ENCODE results near the gene SLCO4A1.
A peak's percentile ranks its signal among the peaks of the same experiment; 100 is the strongest.

SLCO4A1 gene
- 2.2 to 16.2 reads per million in 2 donors for total RNA-seq

GRCh38 chr20:62642051-62642665 is at the start of gene SLCO4A1:
Gene SLCO4A1, plus strand, starts transcription at chr20:62642503. Its CDS starts 13,952 bp downstream, at chr20:62656455.
- peak; percentile 75 to 91 (median 76) for DNase-seq

GRCh38 chr20:62592506-62593177 is 49.7 kb upstream of the SLCO4A1 start:
- no peak for DNase-seq

- no peak for DNase-seq
These were observed 48.7 kb upstream of the SLCO4A1 start for GRCh38 chr20:62593616-62594015.

- DNase-seq: no peak
These were observed 47.2 kb upstream of the SLCO4A1 start for GRCh38 chr20:62595069-62595468.

GRCh38 chr20:62595491-62595890 is 46.8 kb upstream of the SLCO4A1 start:
- DNase-seq: no peak

GRCh38 chr20:62596486-62596885 is 45.8 kb upstream of the SLCO4A1 start:
- DNase-seq: no peak

- DNase-seq: no peak
These were observed 45.4 kb upstream of the SLCO4A1 start for GRCh38 chr20:62596921-62597320.

GRCh38 chr20:62597416-62598115 is 44.7 kb upstream of the SLCO4A1 start:
- no peak for DNase-seq

- DNase-seq: no peak
These were observed 43.5 kb upstream of the SLCO4A1 start for GRCh38 chr20:62598761-62599194.

GRCh38 chr20:62599216-62600110 is 42.8 kb upstream of the SLCO4A1 start:
- no peak for DNase-seq

- DNase-seq: no peak
These were observed 41.1 kb upstream of the SLCO4A1 start for GRCh38 chr20:62601172-62601571.

GRCh38 chr20:62601714-62602113 is 40.6 kb upstream of the SLCO4A1 start:
- no peak for DNase-seq

- DNase-seq: peak in 2 of 5 experiments; percentile 23 to 32
These were observed 39.8 kb upstream of the SLCO4A1 start for GRCh38 chr20:62602550-62602949.

GRCh38 chr20:62603021-62603906 is 39.0 kb upstream of the SLCO4A1 start:
- DNase-seq: peak in 2 of 5 experiments; percentile 40 to 61

- no peak for DNase-seq
These were observed 38.2 kb upstream of the SLCO4A1 start for GRCh38 chr20:62603907-62604785.

- DNase-seq: no peak
These were observed 37.5 kb upstream of the SLCO4A1 start for GRCh38 chr20:62604796-62605195.

GRCh38 chr20:62605236-62605943 is 36.9 kb upstream of the SLCO4A1 start:
- no peak for DNase-seq

- DNase-seq: no peak
These were observed 36.3 kb upstream of the SLCO4A1 start for GRCh38 chr20:62606016-62606415.

GRCh38 chr20:62606551-62607201 is 35.6 kb upstream of the SLCO4A1 start:
- DNase-seq: no peak
